Fibroblast of lung (primary cell): ENCODE data around the gene PRIM1.

ENCODE experiments used
- CTCF ChIP-seq, 2 donors: IDR thresholded peaks in 1 of 2; conservative IDR thresholded peaks in 1 of 2; 1 replicate in 1 of 2; 2 replicates in 1 of 2; pipeline ENCODE4 v1.5.1; 2011 to 2012; ENCODE audit warnings: low read length in 2 of 2, control low read depth in 1 of 2, inconsistent platforms in 1 of 2, low read depth in 1 of 2, mild to moderate bottlenecking in 1 of 2
- EZH2 ChIP-seq: IDR thresholded peaks from 2 replicates; pipeline ENCODE4 v1.5.1; 2012; ENCODE audit warnings: low read length, control low read depth, mild to moderate bottlenecking; ENCODE audit errors: missing control alignments

- TF ChIP-seq CTCF (conservative IDR thresholded peaks at IDR 0.05 in 1 of 2, IDR thresholded peaks at IDR 0.05 in 1 of 2; ENCODE audit: low read depth in 1 of 2, low read length in 2 of 2) = no peak
- TF ChIP-seq EZH2 = no peak
Observed at GRCh38 chr12:56749853-56750252, 2.3 kb downstream of the PRIM1 start.
